ENCODE data around the gene GUCD1. TPM values are rescaled to one million over a fixed set of nuclear protein-coding genes. Genes with fewer than 3 reads are reported as not detected.

Gene GUCD1
- total and polyA plus RNA-seq, 2 of the 8 experiments (the other 6 are each of a cell fraction or from before 2014, with no cell fraction given): 85.2 to 128 TPM

- TF ChIP-seq GABPA (IDR thresholded peaks at IDR 0.05; ENCODE audit: borderline replicate concordance, insufficient read depth, low read length) (no peak), SIN3A (conservative IDR thresholded peaks at IDR 0.05 in 1 of 2, IDR thresholded peaks at IDR 0.05 in 1 of 2; ENCODE audit: low read depth in 1 of 2, low read length in 2 of 2) (no peak), TEAD4 (IDR thresholded peaks at IDR 0.05; ENCODE audit: low read depth, low read length) (no peak), NRF1 (IDR thresholded peaks at IDR 0.05; ENCODE audit: low read depth, low read length) (no peak), JUN (IDR thresholded peaks at IDR 0.05; ENCODE audit: low read depth, low read length) (no peak), JUND (IDR thresholded peaks at IDR 0.05; ENCODE audit: low read length) (no peak)
Observed at GRCh38 chr22:24496661-24497060, 58.3 kb downstream of the GUCD1 start (continued).
